GM12874 (cell line): ENCODE results near the gene ROBO1.

Experiments
- CTCF ChIP-seq: IDR thresholded peaks from 2 replicates; pipeline ENCODE4 v1.5.1; 2011; ENCODE audit warnings: low read depth, mild to moderate bottlenecking, control low read depth, low read length, moderate library complexity; ENCODE audit not compliant: insufficient read depth

The ROBO1 gene

GRCh38 chr3:79378064-79378463 is 389.7 kb downstream of the ROBO1 start:
- no peak for TF ChIP-seq CTCF

GRCh38 chr3:79369306-79369705 is 398.5 kb downstream of the ROBO1 start:
- TF ChIP-seq CTCF: no peak

GRCh38 chr3:79368403-79368802 is 399.4 kb downstream of the ROBO1 start:
- no peak for TF ChIP-seq CTCF

GRCh38 chr3:79367803-79368202 is 400.0 kb downstream of the ROBO1 start:
- no peak for TF ChIP-seq CTCF

- no peak for TF ChIP-seq CTCF
Observed at GRCh38 chr3:79367066-79367465, 400.7 kb downstream of the ROBO1 start.

- TF ChIP-seq CTCF: no peak
Observed at GRCh38 chr3:79366414-79366813, 401.4 kb downstream of the ROBO1 start.

- no peak for TF ChIP-seq CTCF
Observed at GRCh38 chr3:79364784-79365183, 403.0 kb downstream of the ROBO1 start.
